GM12873 (cell line): ENCODE results near the gene BPHL.

Source experiments
- TF ChIP-seq, protein P1 (sequence below): IDR thresholded peaks from 2 replicates; pipeline ENCODE4 v1.5.1; 2012; ENCODE audit warnings: low read depth, mild to moderate bottlenecking, moderate library complexity, low read length, control low read depth; ENCODE audit not compliant: insufficient read depth; ENCODE audit errors: missing control alignments

Gene BPHL

DNA sequence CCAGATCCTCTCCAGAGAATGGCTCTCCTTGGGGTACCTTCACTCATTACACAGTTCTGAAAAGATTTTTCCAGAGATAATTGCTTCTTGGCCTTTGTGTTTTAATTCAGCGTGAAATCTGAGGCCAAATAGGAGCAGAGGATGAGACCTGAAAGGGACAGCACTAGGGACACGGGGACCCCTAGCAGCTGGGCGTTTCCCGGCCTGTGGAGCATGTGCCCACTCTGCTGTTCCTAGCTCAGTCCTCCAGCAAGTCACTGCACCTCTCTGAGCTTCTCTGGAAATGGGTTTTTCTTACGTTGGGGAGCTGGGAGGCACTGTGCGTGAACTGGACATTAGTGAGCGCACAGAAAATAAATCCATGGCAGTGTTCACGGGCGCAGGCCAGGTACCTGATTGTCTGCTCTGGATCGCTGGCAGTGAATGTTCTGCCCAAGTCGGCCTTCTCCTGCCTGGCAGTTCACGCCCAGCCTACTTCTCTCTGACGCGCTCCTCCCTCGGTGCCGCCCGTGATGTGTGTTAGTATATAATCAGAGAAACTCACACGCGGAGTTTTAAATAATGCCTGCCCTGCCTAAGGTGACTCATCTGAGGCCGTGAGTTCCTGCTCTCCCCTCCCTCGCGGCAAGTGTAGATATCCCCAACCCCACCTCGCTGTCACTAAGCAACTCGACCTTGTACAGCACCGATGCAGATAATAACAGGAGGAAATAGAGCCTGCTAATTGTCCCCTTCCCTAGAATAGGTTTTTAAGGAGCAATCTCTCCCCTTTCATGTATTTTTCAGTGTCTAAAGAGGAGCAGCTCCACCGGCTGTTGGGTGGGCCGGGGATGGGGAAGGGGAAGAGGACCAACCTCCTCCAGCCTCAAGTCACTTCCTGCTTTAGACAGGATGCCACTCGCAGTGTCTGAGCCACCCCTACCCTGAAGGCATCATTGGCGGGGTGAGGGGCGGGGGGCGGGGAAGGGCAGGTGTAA is 41.6 kb downstream of the BPHL start:
- TF ChIP-seq, protein P1, sequence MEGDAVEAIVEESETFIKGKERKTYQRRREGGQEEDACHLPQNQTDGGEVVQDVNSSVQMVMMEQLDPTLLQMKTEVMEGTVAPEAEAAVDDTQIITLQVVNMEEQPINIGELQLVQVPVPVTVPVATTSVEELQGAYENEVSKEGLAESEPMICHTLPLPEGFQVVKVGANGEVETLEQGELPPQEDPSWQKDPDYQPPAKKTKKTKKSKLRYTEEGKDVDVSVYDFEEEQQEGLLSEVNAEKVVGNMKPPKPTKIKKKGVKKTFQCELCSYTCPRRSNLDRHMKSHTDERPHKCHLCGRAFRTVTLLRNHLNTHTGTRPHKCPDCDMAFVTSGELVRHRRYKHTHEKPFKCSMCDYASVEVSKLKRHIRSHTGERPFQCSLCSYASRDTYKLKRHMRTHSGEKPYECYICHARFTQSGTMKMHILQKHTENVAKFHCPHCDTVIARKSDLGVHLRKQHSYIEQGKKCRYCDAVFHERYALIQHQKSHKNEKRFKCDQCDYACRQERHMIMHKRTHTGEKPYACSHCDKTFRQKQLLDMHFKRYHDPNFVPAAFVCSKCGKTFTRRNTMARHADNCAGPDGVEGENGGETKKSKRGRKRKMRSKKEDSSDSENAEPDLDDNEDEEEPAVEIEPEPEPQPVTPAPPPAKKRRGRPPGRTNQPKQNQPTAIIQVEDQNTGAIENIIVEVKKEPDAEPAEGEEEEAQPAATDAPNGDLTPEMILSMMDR, result no peak

GRCh38 chr6:3162067-3162497 is 43.6 kb downstream of the BPHL start:
- TF ChIP-seq, protein P1, result no peak

- TF ChIP-seq, protein P1, result no peak
These were observed 44.2 kb downstream of the BPHL start for GRCh38 chr6:3162565-3163247.

- TF ChIP-seq, protein P1, result peak; percentile 11
These were observed 44.7 kb downstream of the BPHL start for GRCh38 chr6:3163248-3163594.

DNA sequence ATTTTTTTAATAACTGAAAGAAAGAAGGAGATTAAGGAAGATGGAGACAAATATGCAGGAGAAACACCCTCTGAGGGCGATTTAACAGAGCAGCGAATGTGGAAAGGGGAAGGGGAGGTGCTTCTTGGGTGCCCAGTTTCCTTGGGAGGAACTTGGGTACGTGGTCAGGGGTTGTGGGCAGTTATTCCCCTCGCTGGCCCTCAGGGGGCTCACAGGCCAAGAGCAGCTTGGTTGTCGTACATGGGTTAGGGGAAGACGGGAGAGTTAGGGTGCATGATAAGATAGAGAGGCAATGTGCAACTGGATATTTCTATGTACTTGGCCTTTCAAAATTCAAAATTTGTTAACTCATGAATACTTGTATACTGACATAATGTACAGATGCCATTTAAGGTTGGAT is 45.9 kb downstream of the BPHL start:
- TF ChIP-seq, protein P1, result no peak

GRCh38 chr6:3165631-3166534 is 47.4 kb downstream of the BPHL start:
- TF ChIP-seq, protein P1, result no peak
